ENCODE data around the gene TUBGCP5. TPM values are rescaled to one million over a fixed set of nuclear protein-coding genes. Genes with fewer than 3 reads are reported as not detected.
"Not testable (repeated sequence)": the region's sequence is repeated elsewhere in the genome, so short reads cannot be mapped to it uniquely, and the experiment has no call there.

Gene TUBGCP5
- 10 to 100 TPM; 11.6 to 12.3 TPM for total RNA-seq

- H3K36me3 Mint-ChIP-seq (ENCODE audit: low read depth): peaks cover 9% of the 10 kb centered on the region
- H3K4me1 Mint-ChIP-seq (ENCODE audit: low read depth): peaks cover 23% of the 10 kb centered on the region
- CTCF ChIA-PET: interaction anchor here (0.5 to 1.6 kb wide), 6 partner anchors 8 to 459 kb away, joined by 3 to 6 read pairs (median 4); no protein-coding TSS in a partner anchor
- peak; percentile 99 for DNase-seq
- H3K27me3 Mint-ChIP-seq (ENCODE audit: low read depth): no peaks in the 10 kb centered on the region
- intact Hi-C loops (cut with micrococcal nuclease): loop anchor here (1.0 to 5.0 kb wide), 5 partner anchors 59 to 528 kb away; partner anchors contain the start of genes CYFIP1, MKRN3, NIPA1 and NIPA2
- H3K9me3 Mint-ChIP-seq: no peaks in the 10 kb centered on the region
- H3K4me3 Mint-ChIP-seq: peak within 1 kb of the TSS; percentile 85
- peak within 1 kb of the TSS; percentile 80 for H3K27ac Mint-ChIP-seq
Measured at GRCh38 chr15:23039143-23039916, at the start of gene TUBGCP5. Gene TUBGCP5 (minus strand): TSS chr15:23039569. CDS start chr15:23039543, 26 bp downstream.

GRCh38 chr15:23083115-23083514 lies 43.7 kb upstream of the TUBGCP5 start:
- H3K4me1 Mint-ChIP-seq (ENCODE audit: low read depth): no peaks in the 10 kb centered on the region
- no peaks in the 10 kb centered on the region for H3K9me3 Mint-ChIP-seq
- no peak for DNase-seq
- H3K27me3 Mint-ChIP-seq (ENCODE audit: low read depth): no peaks in the 10 kb centered on the region
- no peaks in the 10 kb centered on the region for H3K36me3 Mint-ChIP-seq (ENCODE audit: low read depth)
- no peak overlapping the region for H3K27ac Mint-ChIP-seq
- intact Hi-C loops (cut with micrococcal nuclease): no loop called here
- no peak overlapping the region for H3K4me3 Mint-ChIP-seq
- CTCF ChIA-PET: no interaction called here

- H3K9me3 Mint-ChIP-seq; H3K27me3 Mint-ChIP-seq (ENCODE audit: low read depth); H3K36me3 Mint-ChIP-seq (ENCODE audit: low read depth); CTCF ChIA-PET; H3K27ac Mint-ChIP-seq; H3K4me1 Mint-ChIP-seq (ENCODE audit: low read depth); intact Hi-C loops (cut with micrococcal nuclease); H3K4me3 Mint-ChIP-seq; DNase-seq: not testable (repeated sequence)
Measured at GRCh38 chr15:23081996-23082737, 42.8 kb upstream of the TUBGCP5 start.

- DNase-seq: no peak
- intact Hi-C loops (cut with micrococcal nuclease): no loop called here
Measured at GRCh38 chr15:23081271-23081670, 41.9 kb upstream of the TUBGCP5 start.

DNA sequence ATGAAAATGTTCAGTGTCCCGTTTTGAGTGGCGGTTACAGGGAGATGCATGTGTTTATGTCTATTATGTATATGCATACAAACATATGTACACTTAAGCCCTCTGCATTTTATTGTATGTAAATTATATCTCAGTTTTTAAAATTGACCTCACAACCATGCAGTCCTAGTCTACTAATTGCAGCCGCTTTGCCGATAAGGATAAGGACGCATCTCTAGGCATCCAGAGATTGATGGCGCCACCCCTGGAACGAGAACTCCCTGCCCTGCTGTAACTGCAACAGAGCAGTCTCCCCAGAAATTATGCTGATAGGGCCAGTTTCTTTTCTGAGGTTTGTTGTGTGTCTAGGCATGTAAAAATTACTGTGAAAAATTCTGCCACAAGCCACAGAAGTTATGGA lies 40.4 kb upstream of the TUBGCP5 start:
- H3K9me3 Mint-ChIP-seq: no peaks in the 10 kb centered on the region
- H3K4me1 Mint-ChIP-seq (ENCODE audit: low read depth): no peaks in the 10 kb centered on the region
- H3K27ac Mint-ChIP-seq: no peak overlapping the region
- no peak for DNase-seq
- H3K27me3 Mint-ChIP-seq (ENCODE audit: low read depth): no peaks in the 10 kb centered on the region
- intact Hi-C loops (cut with micrococcal nuclease): no loop called here
- CTCF ChIA-PET: no interaction called here
- no peak overlapping the region for H3K4me3 Mint-ChIP-seq
- H3K36me3 Mint-ChIP-seq (ENCODE audit: low read depth): no peaks in the 10 kb centered on the region

More at GRCh38 chr15:23081271-23081670, 41.9 kb upstream of the TUBGCP5 start:
- CTCF ChIA-PET: no interaction called here
- H3K36me3 Mint-ChIP-seq (ENCODE audit: low read depth): no peaks in the 10 kb centered on the region
- H3K9me3 Mint-ChIP-seq: no peaks in the 10 kb centered on the region
- no peak overlapping the region for H3K27ac Mint-ChIP-seq
- H3K27me3 Mint-ChIP-seq (ENCODE audit: low read depth): no peaks in the 10 kb centered on the region
- no peaks in the 10 kb centered on the region for H3K4me1 Mint-ChIP-seq (ENCODE audit: low read depth)
- no peak overlapping the region for H3K4me3 Mint-ChIP-seq

GRCh38 chr15:23075927-23076326 lies 36.6 kb upstream of the TUBGCP5 start:
- H3K36me3 Mint-ChIP-seq (ENCODE audit: low read depth): no peaks in the 10 kb centered on the region

GRCh38 chr15:23074684-23075083 lies 35.3 kb upstream of the TUBGCP5 start:
- intact Hi-C loops (cut with micrococcal nuclease): no loop called here
- no peaks in the 10 kb centered on the region for H3K9me3 Mint-ChIP-seq
- no peak for DNase-seq
- H3K4me1 Mint-ChIP-seq (ENCODE audit: low read depth): no peaks in the 10 kb centered on the region
- H3K36me3 Mint-ChIP-seq (ENCODE audit: low read depth): no peaks in the 10 kb centered on the region
- no peak overlapping the region for H3K27ac Mint-ChIP-seq
- peaks cover 12% of the 10 kb centered on the region for H3K27me3 Mint-ChIP-seq (ENCODE audit: low read depth)
- no peak overlapping the region for H3K4me3 Mint-ChIP-seq
- CTCF ChIA-PET: no interaction called here

More at GRCh38 chr15:23075927-23076326, 36.6 kb upstream of the TUBGCP5 start:
- intact Hi-C loops (cut with micrococcal nuclease): no loop called here
- no peak overlapping the region for H3K4me3 Mint-ChIP-seq
- H3K27me3 Mint-ChIP-seq (ENCODE audit: low read depth): peaks cover 12% of the 10 kb centered on the region
- H3K4me1 Mint-ChIP-seq (ENCODE audit: low read depth): no peaks in the 10 kb centered on the region
- H3K9me3 Mint-ChIP-seq: no peaks in the 10 kb centered on the region
- CTCF ChIA-PET: no interaction called here
- no peak for DNase-seq
- no peak overlapping the region for H3K27ac Mint-ChIP-seq

DNA sequence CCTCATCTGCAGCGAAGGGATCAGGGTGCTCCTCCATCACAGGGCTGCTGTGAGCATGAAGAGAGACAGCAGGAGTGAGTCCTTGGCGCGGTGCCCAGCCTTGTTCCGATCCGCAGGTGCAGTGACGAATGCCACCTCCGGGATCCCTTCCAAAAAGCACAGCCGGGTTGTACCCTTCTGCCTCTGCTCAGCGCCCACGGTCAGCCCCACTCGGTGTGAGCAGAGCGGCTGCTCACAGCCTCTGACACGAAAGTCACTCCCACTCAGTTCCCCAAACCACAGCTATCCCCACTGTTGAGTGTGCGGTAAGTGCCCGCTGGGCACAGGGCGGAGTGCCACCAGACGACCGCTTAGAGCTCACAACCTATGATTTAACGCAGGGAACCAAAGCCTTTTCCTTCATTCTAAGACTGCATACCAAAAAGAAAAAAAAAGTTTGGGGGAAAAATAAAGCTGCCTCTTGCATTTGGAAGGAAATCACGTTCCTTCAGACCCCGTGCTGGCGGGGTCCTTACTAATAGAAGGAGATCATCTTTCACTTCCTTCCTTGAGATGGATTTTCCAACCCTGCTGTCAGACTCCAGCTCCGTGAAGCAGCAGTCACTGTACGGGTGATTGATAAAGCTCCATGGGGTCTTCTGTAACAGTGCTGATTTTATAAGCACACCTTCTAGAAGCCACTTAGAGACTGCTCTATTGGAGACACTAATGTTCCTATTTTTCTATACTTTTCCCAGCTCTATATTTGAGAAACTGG lies 34.7 kb upstream of the TUBGCP5 start:
- Mint-ChIP-seq H3K9me3 (no peaks in the 10 kb centered on the region), H3K36me3 (ENCODE audit: low read depth) (no peaks in the 10 kb centered on the region), H3K27ac (no peak overlapping the region), H3K4me1 (ENCODE audit: low read depth) (no peaks in the 10 kb centered on the region), H3K27me3 (ENCODE audit: low read depth) (peaks cover 12% of the 10 kb centered on the region), H3K4me3 (no peak overlapping the region)
- no peak for DNase-seq
- intact Hi-C loops (cut with micrococcal nuclease): no loop called here
- CTCF ChIA-PET: no interaction called here

- Mint-ChIP-seq H3K4me1 (ENCODE audit: low read depth) (no peaks in the 10 kb centered on the region), H3K27me3 (ENCODE audit: low read depth) (peaks cover 12% of the 10 kb centered on the region), H3K36me3 (ENCODE audit: low read depth) (no peaks in the 10 kb centered on the region), H3K27ac (no peak overlapping the region), H3K9me3 (no peaks in the 10 kb centered on the region), H3K4me3 (no peak overlapping the region)
- CTCF ChIA-PET: no interaction called here
- no peak for DNase-seq
- intact Hi-C loops (cut with micrococcal nuclease): no loop called here
Measured at GRCh38 chr15:23072633-23073032, 33.3 kb upstream of the TUBGCP5 start.

- Mint-ChIP-seq H3K9me3 (no peaks in the 10 kb centered on the region), H3K36me3 (ENCODE audit: low read depth) (no peaks in the 10 kb centered on the region), H3K27me3 (ENCODE audit: low read depth) (peaks cover 12% of the 10 kb centered on the region), H3K4me3 (no peak overlapping the region), H3K27ac (no peak overlapping the region), H3K4me1 (ENCODE audit: low read depth) (no peaks in the 10 kb centered on the region)
- intact Hi-C loops (cut with micrococcal nuclease): no loop called here
- DNase-seq: no peak
- CTCF ChIA-PET: interaction anchor here (0.5 to 0.9 kb wide), 3 partner anchors 9 to 191 kb away, joined by 3 to 6 read pairs (median 4); partner anchors contain the start of gene TUBGCP5
Measured at GRCh38 chr15:23069496-23070166, 30.3 kb upstream of the TUBGCP5 start.

DNA sequence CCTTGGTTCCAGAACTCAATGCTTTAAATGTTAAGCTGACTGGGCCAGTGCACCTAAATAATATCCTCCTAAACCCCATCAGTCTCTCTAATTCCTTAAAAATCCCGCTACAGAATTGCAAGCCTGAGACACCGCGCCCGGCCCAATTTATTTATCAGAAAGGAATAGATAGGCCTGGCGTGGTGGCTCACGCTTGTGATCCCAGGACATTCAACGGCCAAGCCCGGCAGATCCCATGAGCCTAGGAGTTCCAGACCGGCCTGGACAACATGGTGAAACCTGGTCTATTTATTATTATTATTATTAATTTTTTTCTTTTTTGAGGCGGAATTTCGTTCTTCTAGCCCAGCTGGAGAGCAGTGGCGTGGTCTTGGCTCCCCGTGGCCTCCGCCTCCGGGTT lies 28.0 kb upstream of the TUBGCP5 start:
- peaks cover 8% of the 10 kb centered on the region for H3K9me3 Mint-ChIP-seq
- H3K4me3 Mint-ChIP-seq: no peak overlapping the region

GRCh38 chr15:23065836-23066235 lies 26.5 kb upstream of the TUBGCP5 start:
- Mint-ChIP-seq H3K36me3 (ENCODE audit: low read depth) (no peaks in the 10 kb centered on the region), H3K27ac (no peak overlapping the region), H3K9me3 (peaks cover 10% of the 10 kb centered on the region), H3K4me3 (no peak overlapping the region), H3K27me3 (ENCODE audit: low read depth) (no peaks in the 10 kb centered on the region), H3K4me1 (ENCODE audit: low read depth) (no peaks in the 10 kb centered on the region)
- intact Hi-C loops (cut with micrococcal nuclease): no loop called here
- CTCF ChIA-PET: no interaction called here
- no peak for DNase-seq

More for the DNA sequence above, 28.0 kb upstream of the TUBGCP5 start:
- Mint-ChIP-seq H3K27ac (no peak overlapping the region), H3K36me3 (ENCODE audit: low read depth) (no peaks in the 10 kb centered on the region), H3K4me1 (ENCODE audit: low read depth) (no peaks in the 10 kb centered on the region), H3K27me3 (ENCODE audit: low read depth) (peaks cover 4% of the 10 kb centered on the region)
- intact Hi-C loops (cut with micrococcal nuclease): no loop called here
- DNase-seq: no peak
- CTCF ChIA-PET: no interaction called here

Measured in activated naive CD4-positive, alpha-beta T cell treated with anti-CD3 and anti-CD28 coated beads for 36 hours (primary cell).